T-cell (primary cell): ENCODE results near the gene CELSR1. TPM values are rescaled to one million over a fixed set of nuclear protein-coding genes. Genes with fewer than 3 reads are reported as not detected.

Experiments used
- ATAC-seq, 4 experiments: fragments of 200-7000 bp in 3 of 4; fragments of 150-1000 bp in 1 of 4; cut with Tn5 transposase; replicated peaks in 1 of 4; 1 replicate in 3 of 4; 2 replicates in 1 of 4; pipeline ENCODE4 v1.10.0; 2021; ENCODE audit warnings: moderate library complexity in 3 of 4, mild to moderate bottlenecking in 2 of 4, moderate number of reproducible peaks in 1 of 4
- CTCF ChIA-PET, 2 donors: fragments of 300-600 bp; sonication (Branson Sonifier 250); formaldehyde crosslinking; loops; one replicate each; lab custom pipeline; 2022; ENCODE audit warnings: antibody characterized with exemption in 2 of 2; lab: Charles Lee
- POLR2A ChIA-PET, 2 donors: fragments of 300-600 bp; sonication (Branson Sonifier 250); formaldehyde crosslinking; loops; one replicate each; lab custom pipeline; 2022; ENCODE audit warnings: antibody characterized with exemption in 2 of 2; lab: Charles Lee
- DNase-seq, 35 experiments: peaks; one replicate each; pipeline versions ENCODE4 v3.0.0 to v3.0.0-alpha.2; 2013 to 2023
- H3K27ac ChIP-seq: one replicate; pipeline ENCODE4 v1.5.1; 2013; ENCODE audit warnings: low read length
- H3K27me3 ChIP-seq, 2 experiments: replicated peaks in 1 of 2; 1 replicate in 1 of 2; 2 replicates in 1 of 2; pipeline versions ENCODE4 v1.6.1 to v1.7.0; 2013; ENCODE audit warnings: low read length in 1 of 2, mixed read lengths in 1 of 2; ENCODE audit not compliant: control insufficient read depth in 2 of 2, insufficient read depth in 2 of 2; ENCODE audit errors: extremely low read depth in 1 of 2
- H3K36me3 ChIP-seq, 2 donors: 1 replicate in 1 of 2; 2 replicates in 1 of 2; pipeline versions ENCODE4 v1.6.1 to v1.7.0; 2013; ENCODE audit warnings: low read length in 1 of 2; ENCODE audit not compliant: control insufficient read depth in 2 of 2, insufficient read depth in 1 of 2; ENCODE audit errors: extremely low read depth in 1 of 2
- H3K4me1 ChIP-seq, 2 experiments: 1 replicate in 1 of 2; 2 replicates in 1 of 2; pipeline versions ENCODE4 v1.6.1 to v1.7.0; 2013; ENCODE audit warnings: low read length in 2 of 2, mixed read lengths in 1 of 2; ENCODE audit not compliant: insufficient read depth in 2 of 2, control insufficient read depth in 1 of 2; ENCODE audit errors: extremely low read depth in 1 of 2
- H3K4me3 ChIP-seq, 2 donors: 1 replicate in 1 of 2; 2 replicates in 1 of 2; pipeline versions ENCODE4 v1.5.1 to v1.7.0; 2013; ENCODE audit warnings: mild to moderate bottlenecking in 2 of 2, low read length in 1 of 2, moderate library complexity in 1 of 2; ENCODE audit not compliant: control insufficient read depth in 1 of 2; ENCODE audit errors: extremely low read depth in 1 of 2
- H3K9me3 ChIP-seq: 2 replicates; pipeline ENCODE4 v1.7.0; 2013
- H3K27ac Mint-ChIP-seq, 2 donors: one replicate each; pipeline ENCODE4 v1.8.0; 2020 to 2021; ENCODE audit warnings: mild to moderate bottlenecking in 2 of 2, mixed read lengths in 2 of 2
- H3K27me3 Mint-ChIP-seq, 2 donors: one replicate each; pipeline ENCODE4 v1.8.0; 2021 to 2022; ENCODE audit warnings: mixed read lengths in 2 of 2
- H3K36me3 Mint-ChIP-seq: one replicate; pipeline ENCODE4 v1.8.0; 2021; ENCODE audit warnings: mixed read lengths
- H3K4me1 Mint-ChIP-seq, 3 donors: one replicate each; pipeline ENCODE4 v1.8.0; 2020 to 2022; ENCODE audit warnings: mixed read lengths in 3 of 3, mild to moderate bottlenecking in 1 of 3
- H3K4me3 Mint-ChIP-seq, 3 donors: one replicate each; pipeline ENCODE4 v1.8.0; 2020 to 2022; ENCODE audit warnings: mild to moderate bottlenecking in 3 of 3, mixed read lengths in 3 of 3, moderate library complexity in 3 of 3
- H3K9me3 Mint-ChIP-seq, 3 donors: one replicate each; pipeline ENCODE4 v1.8.0; 2020 to 2022; ENCODE audit warnings: mixed read lengths in 3 of 3
- WGBS: methylation state at CpG from one replicate; pipeline ENCODE4 v1.1.5; 2013; ENCODE audit warnings: missing lambda C conversion rate; ENCODE audit not compliant: insufficient coverage; 5-methylcytosine and 5-hydroxymethylcytosine counted together
- total RNA-seq, 35 experiments: library from RNA in 6 of 35; stranded (reverse) in 6 of 35; fragments of 120-200 nt in 1 of 35; gene quantifications; one replicate each; pipeline versions ENCODE4 v1.2.1 to v1.2.4 and lab custom pipeline; 2013 to 2026

CELSR1 gene
- total RNA-seq, 5 donors from 2014 or later (not counting 1 experiment from before 2014, with no cell fraction given): 1.1 to 2.7 (median 1.6) TPM

- POLR2A ChIA-PET: no interaction called here
- Mint-ChIP-seq H3K27me3 (peaks cover 9 to 13% of the 10 kb centered on the region in 2 donors), H3K36me3 (no peaks in the 10 kb centered on the region), H3K27ac (no peak overlapping the region), H3K4me1 (no peaks in the 10 kb centered on the region), H3K9me3 (no peaks in the 10 kb centered on the region), H3K4me3 (no peak overlapping the region)
- ATAC-seq (no peak), DNase-seq (no peak)
- Histone ChIP-seq H3K27ac (no peak overlapping the region), H3K4me1 (no peaks in the 10 kb centered on the region), H3K4me3 (no peak overlapping the region), H3K9me3 (no peaks in the 10 kb centered on the region), H3K27me3 (peaks cover 0 to 45% of the 10 kb centered on the region in 2 experiments), H3K36me3 (no peaks in the 10 kb centered on the region)
- CTCF ChIA-PET: no interaction called here
- WGBS: 94% methylated on average over 68 of the region's 70 CpGs
Measured at GRCh38 chr22:46463435-46464227, 73.8 kb downstream of the CELSR1 start.

GRCh38 chr22:46462726-46463371 is 74.6 kb downstream of the CELSR1 start:
- no peaks in the 10 kb centered on the region for H3K9me3 Mint-ChIP-seq
- Histone ChIP-seq H3K27me3 (peaks cover 0 to 52% of the 10 kb centered on the region in 2 experiments), H3K9me3 (no peaks in the 10 kb centered on the region), H3K27ac (no peak overlapping the region), H3K36me3 (no peaks in the 10 kb centered on the region), H3K4me3 (no peak overlapping the region), H3K4me1 (no peaks in the 10 kb centered on the region)
- no peak for ATAC-seq
- H3K27ac Mint-ChIP-seq: no peak overlapping the region
- no peaks in the 10 kb centered on the region for H3K36me3 Mint-ChIP-seq
- H3K4me1 Mint-ChIP-seq: no peaks in the 10 kb centered on the region
- POLR2A ChIA-PET: no interaction called here
- no peak overlapping the region for H3K4me3 Mint-ChIP-seq
- peaks cover 14 to 19% of the 10 kb centered on the region in 2 donors for H3K27me3 Mint-ChIP-seq
- 82% methylated on average over 16 of the region's 18 CpGs for WGBS
- CTCF ChIA-PET: no interaction called here
- no peak for DNase-seq

DNA sequence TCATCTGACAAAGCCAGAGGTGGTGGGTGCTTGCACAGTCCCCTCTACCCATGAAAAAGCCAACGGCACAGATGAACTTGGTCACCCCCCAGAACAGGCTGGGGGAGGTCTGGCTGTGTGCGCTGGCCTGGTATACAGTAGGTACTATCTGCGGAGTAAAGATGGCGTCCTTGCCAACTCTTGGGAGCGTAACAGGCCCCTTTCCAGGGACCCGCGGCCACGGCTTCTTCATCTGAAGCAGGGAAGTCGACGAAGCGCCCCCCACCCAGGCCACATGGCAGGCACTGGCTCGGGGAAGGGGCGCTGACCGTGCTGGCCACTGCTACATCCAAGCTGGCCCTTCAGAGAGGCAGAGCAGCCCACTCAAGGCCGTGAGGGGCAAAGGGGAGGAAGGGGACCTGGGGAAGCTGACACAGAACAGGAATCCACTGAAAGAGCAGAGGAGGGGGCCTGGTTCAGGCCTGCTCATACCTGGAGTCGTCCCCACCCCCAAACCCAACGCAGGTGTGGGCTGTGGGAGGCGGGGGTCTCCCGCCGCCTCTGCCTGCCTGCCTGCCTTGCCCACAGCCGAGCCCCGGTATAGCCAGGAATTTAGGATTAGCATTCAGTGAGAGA is 75.7 kb downstream of the CELSR1 start:
- Histone ChIP-seq H3K4me1 (no peaks in the 10 kb centered on the region), H3K4me3 (no peak overlapping the region), H3K27me3 (peaks cover 0 to 58% of the 10 kb centered on the region in 2 experiments), H3K36me3 (no peaks in the 10 kb centered on the region), H3K27ac (no peak overlapping the region), H3K9me3 (no peaks in the 10 kb centered on the region)
- Mint-ChIP-seq H3K9me3 (no peaks in the 10 kb centered on the region), H3K4me3 (no peak overlapping the region), H3K27ac (no peak overlapping the region), H3K4me1 (no peaks in the 10 kb centered on the region), H3K36me3 (no peaks in the 10 kb centered on the region), H3K27me3 (peaks cover 14 to 19% of the 10 kb centered on the region in 2 donors)
- ChIA-PET POLR2A (no interaction called here), CTCF (no interaction called here)
- no peak for DNase-seq
- ATAC-seq: no peak
- 80% methylated on average over 13 of the region's 22 CpGs for WGBS

- ATAC-seq (no peak), DNase-seq (no peak)
- ChIA-PET POLR2A (interaction anchor here in 1 of 2 donors (0.6 kb wide), 1 partner anchor 44 kb away, joined by 4 read pairs; no protein-coding TSS in a partner anchor), CTCF (no interaction called here)
- Histone ChIP-seq H3K36me3 (no peaks in the 10 kb centered on the region), H3K27ac (no peak overlapping the region), H3K9me3 (no peaks in the 10 kb centered on the region), H3K4me1 (no peaks in the 10 kb centered on the region), H3K4me3 (no peak overlapping the region), H3K27me3 (peaks cover 0 to 52% of the 10 kb centered on the region in 2 experiments)
- WGBS: 72% methylated on average over 2 of the region's 12 CpGs
- Mint-ChIP-seq H3K27ac (no peak overlapping the region), H3K27me3 (peaks cover 17 to 21% of the 10 kb centered on the region in 2 donors), H3K4me3 (no peak overlapping the region), H3K9me3 (no peaks in the 10 kb centered on the region), H3K4me1 (no peaks in the 10 kb centered on the region), H3K36me3 (no peaks in the 10 kb centered on the region)
Measured at GRCh38 chr22:46460857-46461256, 76.6 kb downstream of the CELSR1 start.

DNA sequence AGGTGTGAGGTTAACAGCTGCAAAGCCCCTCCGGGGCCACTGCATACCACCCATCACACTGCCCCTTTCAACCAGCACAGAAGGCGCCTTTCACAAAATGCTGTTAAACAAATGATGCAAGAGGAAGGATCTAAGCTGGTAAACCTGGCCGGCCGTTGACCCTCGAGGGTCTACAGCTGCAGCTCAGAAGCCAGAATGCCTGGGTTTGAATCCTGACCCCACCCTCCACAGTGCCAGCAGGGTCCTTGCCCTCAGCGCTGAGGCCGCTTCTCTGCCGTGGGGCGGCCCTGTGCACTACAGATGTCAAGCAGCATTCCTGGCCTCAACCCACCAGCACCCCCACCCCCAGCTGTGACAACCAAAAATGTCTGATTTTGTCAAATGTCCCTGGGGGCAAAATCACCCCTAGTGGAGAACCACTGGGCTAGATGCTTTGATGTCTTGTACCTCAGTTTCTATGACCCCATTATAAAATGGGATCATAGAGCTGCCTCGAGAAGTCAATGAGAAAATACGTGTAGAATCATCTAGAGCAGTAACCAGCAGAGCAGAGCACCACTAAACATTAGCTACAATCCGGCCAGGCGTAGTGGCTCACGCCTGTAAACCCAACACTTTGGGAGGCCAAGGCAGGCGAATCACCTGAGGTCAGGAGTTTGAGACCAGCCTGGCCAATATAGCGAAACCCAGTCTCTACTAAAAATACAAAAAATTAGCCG is 77.9 kb downstream of the CELSR1 start:
- POLR2A ChIA-PET: no interaction called here

GRCh38 chr22:46458525-46458924 is 78.9 kb downstream of the CELSR1 start:
- H3K27ac Mint-ChIP-seq: no peak overlapping the region
- 84% methylated on average over 4 of the region's 7 CpGs for WGBS
- ChIA-PET POLR2A (no interaction called here), CTCF (no interaction called here)
- peaks cover 0 to 42% of the 10 kb centered on the region in 2 experiments for H3K27me3 ChIP-seq
- no peak overlapping the region for H3K27ac ChIP-seq
- DNase-seq (no peak), ATAC-seq (no peak)
- no peaks in the 10 kb centered on the region for H3K4me1 ChIP-seq
- no peaks in the 10 kb centered on the region for H3K36me3 ChIP-seq
- H3K4me1 Mint-ChIP-seq: no peaks in the 10 kb centered on the region
- H3K27me3 Mint-ChIP-seq: peaks cover 12 to 18% of the 10 kb centered on the region in 2 donors
- H3K9me3 Mint-ChIP-seq: no peaks in the 10 kb centered on the region
- H3K36me3 Mint-ChIP-seq: no peaks in the 10 kb centered on the region
- H3K9me3 ChIP-seq: no peaks in the 10 kb centered on the region
- no peak overlapping the region for H3K4me3 Mint-ChIP-seq
- H3K4me3 ChIP-seq: no peak overlapping the region

More for the DNA sequence above, 77.9 kb downstream of the CELSR1 start:
- ATAC-seq: no peak
- Mint-ChIP-seq H3K9me3 (no peaks in the 10 kb centered on the region), H3K27ac (no peak overlapping the region), H3K4me1 (no peaks in the 10 kb centered on the region), H3K36me3 (no peaks in the 10 kb centered on the region), H3K4me3 (no peak overlapping the region), H3K27me3 (peaks cover 13 to 18% of the 10 kb centered on the region in 2 donors)
- Histone ChIP-seq H3K27ac (no peak overlapping the region), H3K27me3 (peaks cover 0 to 41% of the 10 kb centered on the region in 2 experiments), H3K4me1 (no peaks in the 10 kb centered on the region), H3K9me3 (no peaks in the 10 kb centered on the region), H3K36me3 (no peaks in the 10 kb centered on the region), H3K4me3 (no peak overlapping the region)
- no peak for DNase-seq
- 89% methylated on average over 5 of the region's 17 CpGs for WGBS
- CTCF ChIA-PET: no interaction called here
